HG02885 (cell line): Measurements from ENCODE around the gene UTP25.

ENCODE experiments used
- ATAC-seq: cut with Tn5 transposase; IDR thresholded peaks from one replicate; pipeline ENCODE4 v1.9.1; 2021; ENCODE audit warnings: mild to moderate bottlenecking; ENCODE audit not compliant: unreplicated experiment, poor library complexity

The UTP25 gene

DNA sequence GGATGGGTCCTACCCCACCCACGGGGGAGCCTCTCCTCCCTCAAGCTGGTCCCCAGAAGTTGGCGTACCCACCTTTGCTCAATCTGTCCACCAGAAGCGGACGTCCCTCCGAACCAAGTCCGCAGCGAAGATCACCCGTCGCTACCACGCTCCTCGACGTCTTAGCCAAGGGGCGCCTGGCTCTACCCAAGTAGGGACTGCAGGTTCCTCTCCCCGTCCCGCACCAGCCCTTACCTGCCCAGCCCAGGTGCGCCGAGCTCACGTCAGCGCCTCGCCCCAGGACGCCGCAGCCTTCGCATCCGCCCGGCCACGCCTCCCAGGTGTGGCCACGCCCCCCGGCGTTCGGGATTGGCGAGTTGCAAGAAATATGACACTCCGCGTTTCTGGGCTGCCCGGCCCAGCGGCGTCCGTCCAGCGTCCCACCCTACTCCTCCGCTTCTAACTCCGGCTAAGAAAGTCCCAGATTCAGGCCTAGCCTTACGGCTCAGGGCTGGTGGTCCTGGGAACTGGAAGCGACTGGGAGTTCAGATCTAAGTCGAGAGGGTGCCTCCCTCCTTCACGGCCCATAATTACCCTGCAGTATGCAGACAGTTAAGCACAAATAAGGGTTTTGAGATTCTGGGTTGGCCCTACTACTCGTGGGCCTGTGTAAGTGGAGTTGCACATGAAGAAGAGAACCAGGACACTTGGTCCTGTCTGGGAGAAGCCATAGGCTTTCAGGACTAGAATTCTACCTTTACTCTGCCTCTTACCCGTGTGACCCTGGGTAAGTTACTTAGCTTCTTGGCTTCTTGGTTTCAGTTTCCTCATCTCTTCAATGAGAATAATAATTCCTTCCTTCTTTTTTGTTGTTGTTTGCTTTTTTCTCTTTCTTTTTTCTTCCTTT is 21.7 kb upstream of the UTP25 start, which contains the start of gene IRF6:
Gene IRF6, minus strand, starts transcription at position 268 of the 886 bp plus-strand sequence. CDS start 4,729 bp downstream, outside the sequence.
- peak; percentile 85 for ATAC-seq

DNA sequence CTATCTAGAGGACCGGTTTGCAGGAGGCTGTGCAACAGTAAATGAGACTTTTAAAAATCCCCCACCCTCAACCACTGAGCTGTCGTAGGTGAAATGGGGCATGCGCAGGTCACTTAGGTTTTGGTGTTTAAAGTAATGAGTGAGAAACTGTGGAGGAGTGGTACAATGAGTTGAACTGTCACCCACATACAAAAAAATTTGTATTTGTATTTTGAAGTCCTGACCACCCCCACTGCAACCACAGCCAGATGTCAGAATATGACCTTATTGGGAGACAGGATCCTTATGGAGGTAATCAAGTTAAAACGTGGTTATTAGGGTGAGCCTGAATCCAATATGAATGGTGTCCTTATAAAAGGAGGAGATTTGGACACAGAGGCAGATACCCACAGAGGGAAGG is 20.3 kb upstream of the UTP25 start:
- no peak for ATAC-seq

DNA sequence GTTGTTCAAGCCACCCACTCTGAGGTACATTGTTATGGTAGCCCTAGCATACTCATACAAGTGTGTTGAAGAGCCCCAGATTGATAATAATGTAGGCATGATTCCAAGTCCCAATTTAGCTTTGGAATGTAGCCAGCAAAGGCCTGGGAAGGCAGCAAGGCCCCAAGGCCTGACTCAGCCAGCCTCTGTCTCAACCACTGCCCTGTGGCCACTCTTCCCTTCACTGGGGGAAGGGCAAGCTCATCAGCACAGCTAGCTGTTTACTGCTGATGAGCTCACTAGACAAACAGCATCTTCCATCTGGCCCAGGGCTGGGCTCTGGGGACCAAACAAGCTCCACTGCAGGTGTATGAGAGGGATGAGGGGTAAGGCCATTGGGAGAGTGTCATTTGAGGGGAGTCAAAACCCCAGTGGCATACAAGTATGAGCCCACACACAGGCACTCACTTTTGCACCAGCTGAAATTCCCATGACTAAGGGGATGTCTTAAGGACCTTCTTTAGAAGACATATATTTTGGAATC is 19.7 kb upstream of the UTP25 start:
- no peak for ATAC-seq

DNA sequence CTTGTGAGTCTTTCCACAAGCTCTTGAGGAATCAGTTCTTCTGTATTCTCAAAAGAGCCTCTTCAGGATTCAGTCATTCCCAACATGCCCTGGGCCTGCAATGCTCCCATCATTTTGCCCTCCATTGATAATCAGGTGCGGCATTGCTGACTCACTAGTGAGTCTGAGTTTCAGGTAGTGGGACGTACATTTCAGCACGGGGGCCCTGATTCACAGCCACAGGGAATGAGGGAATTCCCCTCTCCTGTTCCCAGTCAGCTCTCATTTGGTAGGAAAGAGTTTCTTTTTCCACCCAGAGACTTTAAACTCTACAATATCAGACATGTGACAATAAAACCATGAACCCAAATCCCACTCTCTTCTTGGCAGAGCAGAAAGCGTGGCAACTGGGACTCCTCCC is 18.2 kb upstream of the UTP25 start:
- no peak for ATAC-seq

DNA sequence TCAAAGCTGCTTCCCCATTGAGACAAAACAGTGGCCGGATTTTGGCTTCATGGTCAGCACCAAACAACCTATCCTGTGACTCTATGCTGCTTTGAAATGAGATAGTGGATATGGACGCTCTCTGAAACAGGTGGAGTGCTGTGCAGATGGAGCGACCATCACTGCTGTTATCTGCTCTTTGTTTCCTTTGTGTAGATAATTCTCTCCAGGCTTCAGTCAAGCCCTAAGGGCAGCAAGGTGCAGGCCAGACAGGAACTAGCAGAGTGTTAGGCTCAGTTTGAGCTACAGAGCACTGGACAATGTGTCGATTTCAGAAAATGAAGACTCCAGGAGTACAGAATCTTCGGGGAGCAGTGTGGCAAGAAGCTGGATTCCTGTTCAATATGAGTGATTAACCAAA is 17.0 kb upstream of the UTP25 start:
- ATAC-seq: no peak

DNA sequence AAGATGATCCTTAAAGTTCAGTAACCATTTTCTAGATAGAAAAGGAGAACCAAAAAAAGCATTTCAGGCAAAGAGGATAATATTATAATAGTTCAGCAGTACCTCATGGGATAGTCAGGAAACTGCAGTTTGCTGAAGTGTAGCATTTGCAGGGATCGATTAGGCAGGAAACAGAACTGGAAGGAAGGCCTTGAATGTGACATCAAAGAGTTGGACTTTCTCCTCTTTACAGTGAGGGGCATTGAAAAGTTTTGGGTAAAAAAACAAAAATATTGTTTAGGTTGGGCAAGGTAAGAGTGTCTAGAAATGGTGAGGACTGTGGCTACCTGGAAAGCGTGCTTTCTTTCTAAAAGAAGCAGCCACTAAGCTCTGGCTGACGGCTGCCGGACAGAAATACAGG is 13.9 kb upstream of the UTP25 start:
- ATAC-seq: no peak

DNA sequence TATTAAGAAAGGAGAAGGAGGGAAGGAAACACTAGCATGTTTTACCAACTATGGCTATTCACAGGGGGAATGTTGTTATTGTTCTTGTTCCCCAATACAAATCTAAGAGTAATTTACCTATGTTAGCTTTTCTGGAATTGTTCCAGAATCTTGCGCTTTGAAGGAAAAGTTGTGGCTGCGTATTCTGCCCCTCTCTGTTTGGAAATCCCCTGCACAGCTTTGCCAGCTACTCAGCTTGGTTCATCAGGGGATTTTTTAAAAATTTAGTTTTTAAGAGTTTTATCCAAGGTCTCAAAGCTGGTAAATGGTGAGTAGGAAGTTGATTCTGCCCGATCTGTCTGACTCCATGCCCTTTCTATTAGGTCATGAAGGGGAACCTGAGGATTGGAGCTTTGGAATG is 12.3 kb upstream of the UTP25 start:
- no peak for ATAC-seq

DNA sequence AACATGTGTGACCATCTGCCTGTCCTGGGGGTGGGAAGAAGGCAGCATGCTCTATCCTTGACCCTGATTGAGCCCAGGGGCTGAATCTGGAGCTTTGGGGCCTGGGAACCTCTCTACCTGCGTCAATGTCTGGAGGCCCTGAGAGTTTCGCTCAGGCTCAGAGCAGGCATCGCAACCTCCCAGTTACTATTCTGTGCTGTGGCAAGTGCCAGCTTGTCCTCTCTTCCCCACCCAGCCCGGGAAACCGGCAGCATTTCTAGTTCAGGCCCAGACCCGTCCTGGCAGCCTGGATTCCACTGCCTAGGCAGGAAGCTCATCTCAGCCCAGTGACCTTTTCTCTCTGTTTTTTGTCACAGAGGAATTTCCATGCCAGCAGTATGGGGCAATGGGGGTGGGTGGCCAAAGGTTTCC is 11.8 kb upstream of the UTP25 start:
- no peak for ATAC-seq

DNA sequence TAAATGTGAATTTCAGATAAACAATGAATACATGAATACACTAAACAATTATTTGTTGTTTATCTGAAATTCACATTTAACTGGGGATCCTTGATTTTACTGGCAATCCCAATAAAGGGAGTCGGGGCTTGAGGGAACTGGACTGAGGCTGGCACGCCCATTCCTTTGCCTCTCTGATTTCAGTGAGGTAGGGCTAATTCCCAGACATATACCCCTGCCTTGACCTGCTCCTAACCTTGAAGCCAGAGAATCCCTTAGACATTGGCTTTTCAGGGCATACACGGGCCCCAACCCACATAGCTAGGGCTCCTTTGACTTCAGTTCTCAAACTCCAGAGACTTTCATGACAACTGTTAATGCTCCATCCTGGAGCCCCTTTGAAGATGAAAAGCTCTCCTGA is 10.8 kb upstream of the UTP25 start:
- ATAC-seq: no peak

DNA sequence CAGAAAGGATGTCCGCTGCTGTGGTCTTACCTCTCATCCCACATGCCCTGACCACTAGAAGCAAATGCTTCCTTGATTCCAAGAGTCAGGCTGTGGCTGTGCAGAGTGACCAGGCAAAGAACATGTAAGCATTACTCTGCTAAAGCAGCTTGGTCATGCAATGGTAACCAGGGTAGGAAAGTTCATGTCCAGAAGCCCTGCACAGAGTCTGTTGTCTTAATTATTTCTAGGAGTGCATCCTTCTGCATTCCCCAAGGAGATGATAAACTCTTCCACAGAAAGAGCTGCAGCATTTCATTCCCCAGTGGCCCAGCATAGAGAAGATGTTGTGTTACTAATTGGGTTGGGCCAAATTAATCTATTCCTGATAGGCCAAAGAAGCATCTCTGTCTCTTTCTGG is 10.1 kb upstream of the UTP25 start:
- ATAC-seq: no peak

DNA sequence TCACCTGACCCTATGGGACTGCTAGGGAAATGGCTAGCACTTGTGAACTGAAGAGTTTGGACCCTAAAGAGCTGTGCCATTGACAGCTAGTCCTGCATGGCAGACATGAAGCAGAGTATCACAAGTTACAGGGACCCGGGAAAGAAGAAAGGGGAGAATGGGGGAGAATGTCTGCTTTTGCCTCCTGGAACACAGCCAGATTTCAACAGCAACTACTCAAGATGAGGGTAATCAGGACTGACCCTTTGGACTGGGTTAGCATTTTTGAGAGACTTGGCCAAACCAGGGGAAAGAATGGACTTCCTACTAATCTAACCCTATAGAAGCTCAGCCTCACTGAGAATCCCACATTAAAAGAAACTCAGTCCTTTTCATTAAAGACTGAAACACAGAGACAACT is 8.7 kb upstream of the UTP25 start:
- ATAC-seq: no peak

DNA sequence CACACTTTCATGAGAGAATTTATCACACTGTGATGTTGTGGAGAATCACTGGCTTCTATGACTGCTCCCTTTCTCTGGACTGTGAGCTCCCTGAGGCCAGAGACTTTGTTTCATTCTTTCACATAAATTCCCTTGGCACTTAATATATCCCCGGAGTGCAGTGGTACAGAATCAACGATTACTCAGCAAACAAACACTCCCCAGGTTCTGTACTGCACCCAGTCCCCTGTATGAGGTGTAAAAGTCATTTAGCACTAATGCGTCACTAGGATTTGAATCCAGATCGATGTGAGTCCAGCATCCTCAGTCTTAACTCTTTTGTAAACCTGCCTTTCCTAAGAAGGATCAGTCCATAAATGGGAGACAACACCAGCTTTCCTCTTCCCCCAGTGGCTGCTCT is 6.8 kb upstream of the UTP25 start:
- ATAC-seq: no peak

DNA sequence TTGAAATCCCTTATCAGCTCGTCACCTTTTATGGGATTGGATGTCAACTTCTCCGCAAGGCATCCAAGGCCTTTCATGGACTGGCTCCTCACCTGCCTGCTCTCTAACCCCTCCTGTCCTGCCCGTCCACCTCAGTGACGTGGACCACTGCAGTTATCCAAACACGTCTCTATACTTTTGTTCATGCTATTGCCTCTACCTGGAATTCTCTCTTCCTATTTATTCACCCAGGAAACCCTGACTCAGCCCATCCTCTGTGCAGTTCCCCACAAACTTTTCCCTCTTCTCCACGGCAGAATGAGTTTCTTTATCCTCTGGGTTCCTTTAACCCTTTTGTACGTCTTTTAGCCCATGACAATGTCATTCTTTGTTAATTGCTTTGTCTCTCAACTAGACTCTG is 5.1 kb upstream of the UTP25 start:
- ATAC-seq: no peak

DNA sequence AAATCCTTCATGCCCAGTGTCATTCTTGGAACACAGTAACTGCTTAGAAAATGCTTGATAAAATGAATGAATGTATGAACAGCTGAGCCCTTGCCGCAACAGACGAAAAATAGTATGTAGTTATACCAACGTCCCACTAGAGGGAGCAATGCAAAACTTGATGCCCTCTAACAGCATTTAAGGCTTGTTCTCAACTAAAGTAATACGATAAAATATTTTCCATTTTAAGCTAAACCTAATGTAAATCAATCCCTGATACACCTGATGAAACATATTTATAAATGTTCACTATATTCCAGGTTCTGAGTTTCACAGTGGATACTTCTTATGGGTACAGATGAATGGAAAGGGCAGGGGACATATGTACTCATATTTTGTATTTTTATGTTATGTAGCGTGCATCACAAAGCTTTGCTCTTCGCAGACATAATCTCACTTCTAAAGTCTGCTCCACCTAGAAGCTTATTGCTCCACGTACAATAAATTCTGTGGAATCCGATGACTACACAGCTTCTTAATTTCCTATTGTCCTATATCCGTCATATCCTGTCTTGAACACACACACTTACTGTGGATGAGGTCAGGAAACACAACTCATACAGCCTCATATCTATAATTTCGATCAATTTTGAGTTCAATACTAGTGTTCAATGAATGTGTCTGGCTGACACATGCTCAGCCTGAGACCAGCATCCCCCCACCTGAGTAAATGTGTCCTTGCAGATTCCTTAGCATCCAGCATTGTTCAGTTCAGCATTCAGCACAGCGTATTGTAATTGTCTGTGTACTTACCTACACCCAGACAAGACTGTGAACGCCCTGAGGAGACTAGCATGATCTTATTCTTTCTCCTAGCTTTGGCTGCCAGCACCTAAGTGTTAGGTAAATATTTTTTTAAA is 4.4 kb upstream of the UTP25 start:
- peak; percentile 34 for ATAC-seq

DNA sequence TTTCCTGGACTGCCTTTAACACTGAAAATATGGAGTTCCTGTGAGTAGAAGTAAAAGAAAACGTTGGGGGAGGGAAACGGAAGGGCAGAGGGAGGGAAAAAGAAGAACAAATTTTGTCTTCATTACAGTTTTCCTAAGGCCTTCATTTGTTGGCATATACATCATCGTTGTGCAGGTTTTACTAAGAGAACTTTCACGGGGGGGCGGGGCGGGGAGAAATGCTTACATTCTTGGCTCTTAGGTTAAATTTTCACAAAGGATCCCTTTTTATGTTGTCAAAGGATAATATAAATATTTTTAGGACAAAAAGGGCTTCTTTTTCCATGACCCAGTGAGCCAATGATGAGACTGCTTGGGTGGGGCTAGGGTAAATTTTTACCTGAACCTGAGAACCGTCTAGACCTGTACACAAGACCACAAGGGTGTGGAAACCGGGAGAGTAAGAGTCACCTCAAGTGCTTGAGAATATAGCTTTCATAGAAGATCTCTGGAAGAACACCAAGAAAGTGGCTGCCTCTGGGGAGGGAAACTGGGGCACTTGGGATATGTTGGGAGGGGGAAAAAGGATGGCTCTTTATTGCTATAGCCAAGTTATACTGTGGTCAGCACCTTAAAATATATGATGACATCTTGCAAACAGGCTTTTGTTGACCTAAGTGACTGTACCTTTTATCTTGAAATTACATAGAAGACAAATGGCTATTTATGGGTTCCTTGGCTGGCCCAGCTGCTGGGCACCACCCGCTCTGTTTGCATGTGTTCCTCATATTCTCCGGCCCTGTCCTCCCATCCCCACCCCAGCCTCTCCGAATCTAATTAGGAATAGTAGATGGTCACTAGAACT is 2.0 kb upstream of the UTP25 start:
- no peak for ATAC-seq

DNA sequence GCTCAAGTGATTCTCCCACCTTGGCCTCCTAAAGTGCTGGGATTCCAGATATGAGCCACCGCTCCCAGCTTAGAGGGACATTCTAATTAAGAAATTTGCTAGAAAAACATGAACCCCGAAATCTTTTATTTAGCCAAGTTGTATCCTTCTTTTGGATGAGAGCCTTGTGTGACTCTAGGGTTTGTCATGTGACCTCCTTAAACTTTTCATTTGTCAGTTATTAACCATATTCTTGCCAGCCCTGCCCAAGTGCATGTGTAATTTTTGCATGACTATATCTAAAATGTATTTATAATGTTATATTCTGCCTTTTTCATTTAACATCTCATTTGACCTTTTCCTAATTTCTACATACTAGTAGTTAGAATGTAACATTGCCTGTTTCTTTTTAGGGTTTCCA is 1.9 kb downstream of the UTP25 start:
- ATAC-seq: no peak

DNA sequence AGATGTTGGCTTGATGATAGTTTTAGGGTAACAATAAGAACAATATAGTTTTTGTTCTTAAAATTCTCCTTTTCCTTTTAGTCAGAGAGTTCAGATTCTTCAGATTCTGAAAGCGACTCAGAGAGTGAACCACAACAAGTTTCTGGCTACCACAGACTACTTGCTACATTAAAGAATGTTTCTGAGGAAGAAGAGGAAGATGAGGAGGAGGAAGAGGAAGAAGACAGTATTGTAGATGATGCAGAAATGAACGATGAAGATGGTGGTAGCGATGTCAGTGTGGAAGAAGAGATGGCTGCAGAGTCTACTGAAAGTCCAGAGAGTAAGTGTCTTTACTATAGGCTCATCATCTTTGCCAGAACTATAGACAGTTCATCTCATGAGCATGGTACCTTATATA is 3.0 kb downstream of the UTP25 start:
- no peak for ATAC-seq

DNA sequence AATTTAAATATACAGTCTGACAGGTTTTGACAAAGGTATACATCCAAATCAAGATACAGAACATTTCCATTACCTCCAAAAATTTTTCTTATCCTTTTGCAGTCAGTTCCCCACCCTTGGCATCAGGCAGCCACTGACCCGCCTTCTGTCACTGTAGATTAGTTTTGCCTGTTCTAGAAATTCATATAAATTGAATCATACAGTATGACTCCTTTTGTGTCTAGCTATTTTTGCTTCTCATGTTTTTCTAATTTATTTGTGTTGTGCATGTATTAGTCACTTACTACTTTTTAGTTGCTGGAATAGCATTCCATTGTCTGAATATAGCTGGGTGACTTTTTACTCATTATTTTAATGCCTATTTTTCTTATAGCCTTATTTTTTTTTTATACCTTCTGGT is 3.8 kb downstream of the UTP25 start:
- no peak for ATAC-seq

DNA sequence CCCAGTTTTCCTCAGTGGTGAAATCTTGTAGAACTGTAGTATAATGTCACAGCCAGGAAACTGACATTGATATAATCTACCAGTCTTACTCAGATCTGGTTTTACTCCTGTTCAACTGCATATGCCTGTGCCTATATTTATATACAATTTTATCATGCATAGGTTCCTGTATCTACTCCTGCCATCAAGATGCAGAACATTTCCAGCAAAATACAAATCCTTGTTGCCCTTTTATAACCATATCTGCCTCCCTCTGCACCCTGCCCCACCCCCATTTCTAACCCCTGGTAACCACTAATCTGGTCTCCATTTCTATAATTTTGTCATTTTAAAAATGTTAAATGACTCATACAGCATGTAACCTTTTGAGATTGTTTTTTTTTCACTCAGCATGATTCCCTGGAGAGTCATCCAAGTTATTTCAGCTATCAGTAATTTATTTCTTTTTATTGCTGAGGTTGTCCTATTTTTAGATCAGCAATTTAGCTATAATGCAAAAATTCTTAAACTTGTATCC is 8.1 kb downstream of the UTP25 start:
- ATAC-seq: no peak

DNA sequence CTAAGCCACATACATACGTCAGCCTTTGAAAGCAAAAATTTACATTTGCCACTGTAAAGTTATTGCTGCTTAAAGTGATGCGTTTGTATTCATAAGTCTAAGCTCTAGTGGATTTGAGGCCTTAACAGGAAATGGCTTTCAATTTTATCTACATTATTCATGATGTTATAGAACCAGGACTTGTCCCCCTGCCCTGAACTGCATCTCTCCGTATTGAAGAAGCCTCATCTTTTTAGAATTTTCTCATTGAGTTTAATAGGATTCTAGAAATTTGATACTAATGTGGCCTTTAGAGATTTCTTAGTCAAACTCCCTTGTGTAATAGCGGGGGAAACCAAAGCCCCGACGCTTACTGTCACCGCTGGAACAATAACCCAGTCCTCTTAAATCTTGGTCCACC is 9.9 kb downstream of the UTP25 start:
- no peak for ATAC-seq
